ENCODE measurements around the gene GALNT7. TPM values are rescaled to one million over a fixed set of nuclear protein-coding genes. Genes with fewer than 3 reads are reported as not detected.

Gene GALNT7
- total RNA-seq, 4 donors from 2014 or later = 15.6 to 38.2 (median 23.8) TPM

DNA sequence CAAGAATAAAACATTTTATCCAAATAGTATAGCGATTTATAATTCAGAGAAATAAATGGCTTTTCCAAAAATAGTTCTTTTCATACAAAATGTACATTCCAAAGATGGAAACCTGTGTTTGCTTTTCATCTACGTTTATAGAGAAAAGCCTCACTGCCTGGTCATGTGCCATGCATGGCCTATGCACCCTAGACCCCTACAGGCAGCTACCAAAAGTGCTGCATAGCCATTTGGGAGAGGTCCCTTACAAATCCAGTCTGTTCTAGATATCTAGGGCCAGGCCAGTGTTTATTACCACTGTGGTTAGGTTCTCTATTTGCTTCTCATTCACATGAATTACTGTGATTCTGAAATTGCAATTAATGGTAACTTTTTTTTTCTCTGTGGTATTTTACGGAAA is 148.4 kb downstream of the GALNT7 start:
- Histone ChIP-seq H3K27me3 (no peaks in the 10 kb centered on the region), H3K9me3 (no peaks in the 10 kb centered on the region), H3K4me1 (no peaks in the 10 kb centered on the region), H3K36me3 (no peaks in the 10 kb centered on the region), H3K27ac (no peak overlapping the region), H3K4me3 (replicated peaks in 1 of 3) (no peak overlapping the region)
- intact Hi-C loops (cut with DNase I) = loop anchor here (10.0 kb wide), 1 partner anchor 178 kb away; no protein-coding TSS in a partner anchor
- TF ChIP-seq, protein P1, sequence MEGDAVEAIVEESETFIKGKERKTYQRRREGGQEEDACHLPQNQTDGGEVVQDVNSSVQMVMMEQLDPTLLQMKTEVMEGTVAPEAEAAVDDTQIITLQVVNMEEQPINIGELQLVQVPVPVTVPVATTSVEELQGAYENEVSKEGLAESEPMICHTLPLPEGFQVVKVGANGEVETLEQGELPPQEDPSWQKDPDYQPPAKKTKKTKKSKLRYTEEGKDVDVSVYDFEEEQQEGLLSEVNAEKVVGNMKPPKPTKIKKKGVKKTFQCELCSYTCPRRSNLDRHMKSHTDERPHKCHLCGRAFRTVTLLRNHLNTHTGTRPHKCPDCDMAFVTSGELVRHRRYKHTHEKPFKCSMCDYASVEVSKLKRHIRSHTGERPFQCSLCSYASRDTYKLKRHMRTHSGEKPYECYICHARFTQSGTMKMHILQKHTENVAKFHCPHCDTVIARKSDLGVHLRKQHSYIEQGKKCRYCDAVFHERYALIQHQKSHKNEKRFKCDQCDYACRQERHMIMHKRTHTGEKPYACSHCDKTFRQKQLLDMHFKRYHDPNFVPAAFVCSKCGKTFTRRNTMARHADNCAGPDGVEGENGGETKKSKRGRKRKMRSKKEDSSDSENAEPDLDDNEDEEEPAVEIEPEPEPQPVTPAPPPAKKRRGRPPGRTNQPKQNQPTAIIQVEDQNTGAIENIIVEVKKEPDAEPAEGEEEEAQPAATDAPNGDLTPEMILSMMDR (IDR thresholded peaks at IDR 0.05) = no peak
- TF ChIP-seq POLR2A (IDR thresholded peaks at IDR 0.05) = no peak
- no peak for DNase-seq
- WGBS, 2 donors = 84 to 92% methylated on average over 3 of the region's 3 CpGs

DNA sequence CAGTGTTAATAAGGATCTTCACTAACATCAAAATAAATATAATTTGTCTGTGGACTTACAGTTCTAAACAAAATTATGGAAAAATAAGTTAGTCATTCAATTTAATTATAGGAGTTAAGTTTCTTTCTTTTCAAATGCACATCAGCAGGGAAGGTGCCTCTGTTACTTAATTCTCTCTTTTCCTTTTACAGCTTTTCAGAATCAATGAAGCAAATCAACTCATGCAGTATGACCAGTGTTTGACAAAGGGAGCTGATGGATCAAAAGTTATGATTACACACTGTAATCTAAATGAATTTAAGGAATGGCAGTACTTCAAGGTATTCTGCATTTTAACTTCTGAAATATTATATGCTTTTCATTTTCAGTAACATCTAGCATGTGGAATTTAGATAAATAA is 149.6 kb downstream of the GALNT7 start:
- no peak overlapping the region for H3K4me3 ChIP-seq (replicated peaks in 1 of 3)
- no peaks in the 10 kb centered on the region for H3K36me3 ChIP-seq
- TF ChIP-seq, protein P1 (IDR thresholded peaks at IDR 0.05) = no peak
- no peak for TF ChIP-seq POLR2A (IDR thresholded peaks at IDR 0.05)
- no peak overlapping the region for H3K27ac ChIP-seq
- intact Hi-C loops (cut with DNase I) = loop anchor here (10.0 kb wide), 1 partner anchor 177 kb away; no protein-coding TSS in a partner anchor
- no peaks in the 10 kb centered on the region for H3K4me1 ChIP-seq
- no peaks in the 10 kb centered on the region for H3K27me3 ChIP-seq
- no peaks in the 10 kb centered on the region for H3K9me3 ChIP-seq
- no peak for DNase-seq

DNA sequence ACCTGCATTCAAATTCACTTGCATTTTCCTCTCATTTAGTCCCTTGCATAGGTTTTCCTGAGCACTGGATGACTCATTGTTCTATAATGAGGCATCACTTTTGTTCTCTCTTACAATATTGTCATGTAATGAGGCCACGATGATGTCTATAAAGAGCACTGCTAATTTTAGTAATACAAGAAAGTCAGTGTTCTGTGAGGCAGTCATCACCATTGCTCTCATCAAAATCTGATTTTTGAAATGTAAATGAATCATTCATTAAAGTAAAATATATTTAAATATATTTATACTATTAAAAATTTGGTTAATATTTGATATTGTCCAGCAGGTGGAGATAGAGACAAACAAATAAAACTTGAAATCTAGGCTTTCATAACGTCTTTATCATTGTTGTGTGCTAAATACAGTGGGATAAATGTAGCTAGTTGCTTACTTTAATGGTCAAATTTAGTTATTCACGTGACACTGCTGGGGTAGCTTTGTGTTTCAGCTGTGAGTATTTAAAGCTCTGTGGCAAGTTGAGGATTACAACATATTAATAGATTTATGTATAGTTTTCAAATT is 150.1 kb downstream of the GALNT7 start:
- TF ChIP-seq, protein P1 (IDR thresholded peaks at IDR 0.05) = peak in 3 of 6 experiments; percentile 28 to 53 (median 52)
- no peak for TF ChIP-seq POLR2A (IDR thresholded peaks at IDR 0.05)
- Histone ChIP-seq H3K4me1 (no peaks in the 10 kb centered on the region), H3K27ac (no peak overlapping the region), H3K9me3 (no peaks in the 10 kb centered on the region), H3K36me3 (no peaks in the 10 kb centered on the region), H3K4me3 (replicated peaks in 1 of 3) (no peak overlapping the region), H3K27me3 (no peaks in the 10 kb centered on the region)
- DNase-seq = no peak
- intact Hi-C loops (cut with DNase I) = loop anchor here (10.0 kb wide), 1 partner anchor 176 kb away; no protein-coding TSS in a partner anchor
- 35 to 41% methylated on average over 3 of the region's 3 CpGs for WGBS, 2 donors

DNA sequence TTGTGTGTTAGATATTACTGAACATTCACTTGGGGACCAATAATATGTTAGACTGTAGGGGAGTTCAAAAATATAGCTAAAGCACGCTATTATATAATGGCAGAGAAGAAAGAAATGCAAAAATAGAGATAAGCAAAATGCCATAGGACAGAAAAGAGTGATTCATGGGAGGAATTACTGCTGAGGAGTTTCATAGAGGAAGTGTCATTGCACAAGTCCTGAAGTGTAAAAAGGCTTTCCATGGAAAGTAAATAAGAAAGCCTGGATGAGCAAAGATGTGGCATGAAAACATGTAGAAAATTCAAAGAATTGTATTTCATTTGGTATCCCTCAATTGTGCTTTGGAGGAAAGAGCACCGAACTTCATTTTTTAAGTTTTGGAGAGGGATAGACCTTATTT is 151.1 kb downstream of the GALNT7 start:
- Histone ChIP-seq H3K27ac (no peak overlapping the region), H3K9me3 (no peaks in the 10 kb centered on the region), H3K36me3 (no peaks in the 10 kb centered on the region), H3K4me3 (replicated peaks in 1 of 3) (no peak overlapping the region), H3K27me3 (no peaks in the 10 kb centered on the region), H3K4me1 (no peaks in the 10 kb centered on the region)
- intact Hi-C loops (cut with DNase I) = loop anchor here (2.0 to 10.0 kb wide), 2 partner anchors 97 to 175 kb away; no protein-coding TSS in a partner anchor
- TF ChIP-seq, protein P1 (IDR thresholded peaks at IDR 0.05) = no peak
- TF ChIP-seq POLR2A (IDR thresholded peaks at IDR 0.05) = no peak
- no peak for DNase-seq
- WGBS, 2 donors = 91% methylated on average over 2 of the region's 2 CpGs

DNA sequence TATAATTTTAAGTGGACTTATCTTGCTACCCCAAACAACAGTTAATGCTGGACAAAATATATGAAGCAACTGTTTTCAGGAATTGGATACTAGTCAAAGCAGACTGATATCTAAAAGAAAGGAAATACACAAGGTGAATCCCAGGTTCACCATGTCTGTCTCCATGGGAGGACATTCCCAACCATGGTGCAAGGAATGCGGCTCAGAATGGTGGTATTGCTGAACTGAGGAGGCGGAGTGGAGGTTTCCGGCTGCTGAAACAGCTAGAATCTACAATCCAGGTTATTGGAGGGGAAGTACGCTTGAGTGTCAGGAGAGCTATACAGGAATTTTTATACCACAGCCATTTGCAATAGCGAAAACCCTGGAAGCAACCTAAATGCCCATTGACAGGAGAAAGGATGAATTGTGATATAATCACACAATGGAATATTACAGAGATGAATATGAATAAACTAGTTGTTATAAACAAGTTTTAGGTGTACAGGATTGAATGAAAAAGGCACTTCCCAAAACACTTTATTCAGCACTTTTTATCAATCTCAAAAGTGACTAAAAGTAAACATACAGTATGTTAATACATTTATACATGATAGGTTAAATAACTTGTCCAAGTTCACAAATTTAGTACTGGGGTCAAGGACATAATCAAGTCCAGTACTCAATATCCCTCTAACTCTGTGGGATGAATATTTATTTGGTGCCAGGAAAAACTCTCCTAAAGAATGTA is 156.6 kb downstream of the GALNT7 start:
- no peaks in the 10 kb centered on the region for H3K9me3 ChIP-seq
- no peak overlapping the region for H3K4me3 ChIP-seq (replicated peaks in 1 of 3)
- TF ChIP-seq, protein P1 (IDR thresholded peaks at IDR 0.05) = no peak
- no peak for TF ChIP-seq POLR2A (IDR thresholded peaks at IDR 0.05)
- intact Hi-C loops (cut with DNase I) = no loop called here
- H3K4me1 ChIP-seq = no peaks in the 10 kb centered on the region
- H3K36me3 ChIP-seq = peaks cover 0 to 11% of the 10 kb centered on the region in 2 donors
- no peak for DNase-seq
- WGBS, 2 donors = 96 to 99% methylated on average over 5 of the region's 5 CpGs
- H3K27me3 ChIP-seq = no peaks in the 10 kb centered on the region
- H3K27ac ChIP-seq = no peak overlapping the region
